GM12891 (cell line): ENCODE measurements around the gene ZIC5.

Experiments used
- POLR2A ChIP-seq: IDR thresholded peaks from 2 replicates; pipeline ENCODE4 v1.6.1; 2011; ENCODE audit warnings: low read depth, low read length, control low read depth
- POLR2AphosphoS5 ChIP-seq: IDR thresholded peaks from 2 replicates; pipeline ENCODE4 v1.6.1; 2011; ENCODE audit warnings: low read depth, low read length, control low read depth

DNA sequence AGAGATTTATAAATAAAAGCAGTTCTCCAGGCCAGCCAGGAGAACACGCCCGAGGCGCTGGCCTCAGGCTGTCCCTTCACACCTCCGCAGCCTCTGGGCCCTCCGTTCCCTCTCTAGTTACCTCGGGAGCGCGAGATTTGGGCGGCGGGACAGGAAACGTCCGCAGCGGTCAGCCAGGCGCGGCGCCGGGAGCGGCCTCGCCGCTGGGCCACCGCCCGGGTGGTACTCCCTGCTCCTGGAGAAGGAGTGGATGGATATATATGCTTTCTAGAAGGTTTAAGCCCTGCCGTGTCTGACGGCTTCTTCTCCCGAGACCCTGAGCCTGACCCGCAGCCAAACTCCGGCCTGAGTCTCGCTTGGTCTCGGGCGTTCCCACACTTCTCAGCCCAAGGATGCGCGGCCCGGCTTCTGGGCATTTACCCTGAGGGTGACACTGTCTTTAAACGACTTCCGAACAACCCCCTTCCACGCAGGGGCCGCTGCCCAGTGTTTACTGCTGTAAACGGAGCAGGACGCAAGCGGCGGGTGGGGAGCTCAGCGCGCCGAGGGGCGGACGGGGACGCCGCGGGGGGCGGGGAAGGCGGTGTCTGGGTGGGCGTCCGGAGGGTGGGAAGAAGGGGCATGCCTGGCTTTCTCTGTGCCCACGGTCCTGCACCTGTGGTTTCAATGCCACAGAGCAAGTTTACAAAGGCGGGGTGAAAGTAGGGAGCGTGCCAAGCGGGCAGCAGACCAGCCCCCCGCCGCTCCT is 8.1 kb upstream of the ZIC5 start:
- no peak for TF ChIP-seq POLR2A
- no peak for TF ChIP-seq POLR2AphosphoS5
